NCI-H2107 (cell line): ENCODE results near the gene TMEM258.

ENCODE experiments used
- DNase-seq: peaks from one replicate; lab custom pipeline; 2025; lab: John Stamatoyannopoulos, UW

Gene TMEM258

DNA sequence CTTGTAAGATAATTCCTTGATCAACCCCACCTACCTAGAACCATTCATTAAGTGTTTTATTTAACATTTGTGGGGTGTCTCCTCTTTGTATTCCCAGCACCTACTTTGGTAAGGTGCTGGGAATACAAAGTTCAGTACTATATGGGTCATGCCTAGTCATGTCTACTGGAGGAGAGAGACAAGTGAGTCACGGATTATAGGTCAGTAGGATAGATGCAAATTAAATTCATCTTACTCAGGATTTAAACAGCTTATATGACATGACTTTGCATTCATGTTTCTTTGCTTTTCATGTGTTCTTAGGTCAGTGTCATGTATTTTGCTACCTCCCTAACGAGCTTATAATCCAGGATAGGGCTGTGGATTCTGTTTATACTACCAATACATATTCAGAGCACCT, 27.8 kb upstream of the TMEM258 start:
- DNase-seq: no peak

DNA sequence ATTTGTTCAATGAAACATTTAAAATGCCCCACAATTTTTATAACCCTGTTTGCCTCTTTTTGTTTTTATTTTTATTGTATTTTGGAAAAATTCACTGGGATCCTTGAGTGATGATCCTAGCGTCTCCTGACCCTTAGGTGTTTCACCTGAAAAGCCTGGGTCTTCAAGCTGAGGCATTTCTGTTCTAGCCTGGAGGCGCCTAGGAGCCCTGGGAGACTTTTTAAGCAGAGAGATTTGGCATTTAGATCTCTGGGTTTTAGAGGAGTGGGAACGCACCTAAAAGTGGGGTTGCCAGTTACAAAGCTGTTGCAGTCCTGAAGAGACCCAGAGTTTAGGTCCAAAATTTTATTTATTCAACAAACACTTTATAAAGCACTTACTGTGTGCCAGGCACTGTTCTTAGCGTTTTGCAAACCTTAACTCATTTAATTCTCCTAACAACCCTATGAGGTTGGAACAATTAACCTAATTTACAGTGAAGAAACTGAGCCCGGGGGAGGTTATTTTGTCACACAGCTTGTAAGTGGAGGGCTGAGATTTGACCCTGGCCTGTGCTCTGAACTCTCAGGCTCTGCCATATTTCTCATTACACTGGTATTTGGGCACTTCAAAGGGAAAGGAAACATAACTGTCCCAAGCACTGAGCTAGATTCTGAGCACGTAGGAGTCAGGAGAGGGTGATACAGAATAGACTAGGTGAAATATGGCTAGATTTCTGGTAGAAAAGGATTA, 25.2 kb upstream of the TMEM258 start:
- DNase-seq: no peak

DNA sequence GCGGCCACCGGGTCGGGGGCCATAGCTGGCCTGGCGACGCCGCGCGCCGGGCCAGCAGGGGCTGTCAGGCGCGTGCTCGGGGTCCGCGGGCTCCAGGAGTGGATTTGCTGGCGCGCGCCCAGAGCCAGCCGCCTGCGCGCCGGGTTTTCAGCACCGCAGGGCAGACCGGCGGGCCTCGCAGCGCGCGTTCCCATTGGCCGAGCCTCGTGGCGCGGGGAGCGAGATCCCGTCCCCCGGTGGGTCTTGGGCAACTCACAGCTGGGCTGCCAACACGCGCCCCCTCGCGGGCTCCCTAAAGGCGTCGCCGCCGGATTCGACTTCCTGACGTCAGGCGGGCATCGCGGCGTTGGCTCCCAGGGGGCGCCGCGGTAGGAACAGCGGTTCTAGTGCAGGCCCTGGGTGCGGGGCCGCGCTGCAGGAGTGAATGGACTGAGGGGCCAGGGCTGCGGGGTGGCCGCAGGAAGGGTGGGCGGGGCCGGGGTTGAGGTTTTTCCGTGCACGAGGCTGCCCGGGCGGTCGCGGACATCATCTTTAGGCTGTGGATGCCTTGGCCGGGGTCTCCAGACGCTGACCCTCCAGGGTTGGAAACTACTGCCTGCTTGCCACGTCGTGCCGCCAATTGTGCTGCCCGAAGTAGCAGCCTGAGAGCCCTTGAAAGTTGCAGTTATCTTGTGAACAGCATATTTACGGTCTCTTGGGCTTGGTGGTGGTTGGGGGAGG, 24.5 kb upstream of the TMEM258 start, which contains the start of gene FADS1:
FADS1 (minus strand) TSS at position 268 of the 720 bp plus-strand sequence; CDS start at position 194, 74 bp downstream.
- DNase-seq: peak; percentile 96

DNA sequence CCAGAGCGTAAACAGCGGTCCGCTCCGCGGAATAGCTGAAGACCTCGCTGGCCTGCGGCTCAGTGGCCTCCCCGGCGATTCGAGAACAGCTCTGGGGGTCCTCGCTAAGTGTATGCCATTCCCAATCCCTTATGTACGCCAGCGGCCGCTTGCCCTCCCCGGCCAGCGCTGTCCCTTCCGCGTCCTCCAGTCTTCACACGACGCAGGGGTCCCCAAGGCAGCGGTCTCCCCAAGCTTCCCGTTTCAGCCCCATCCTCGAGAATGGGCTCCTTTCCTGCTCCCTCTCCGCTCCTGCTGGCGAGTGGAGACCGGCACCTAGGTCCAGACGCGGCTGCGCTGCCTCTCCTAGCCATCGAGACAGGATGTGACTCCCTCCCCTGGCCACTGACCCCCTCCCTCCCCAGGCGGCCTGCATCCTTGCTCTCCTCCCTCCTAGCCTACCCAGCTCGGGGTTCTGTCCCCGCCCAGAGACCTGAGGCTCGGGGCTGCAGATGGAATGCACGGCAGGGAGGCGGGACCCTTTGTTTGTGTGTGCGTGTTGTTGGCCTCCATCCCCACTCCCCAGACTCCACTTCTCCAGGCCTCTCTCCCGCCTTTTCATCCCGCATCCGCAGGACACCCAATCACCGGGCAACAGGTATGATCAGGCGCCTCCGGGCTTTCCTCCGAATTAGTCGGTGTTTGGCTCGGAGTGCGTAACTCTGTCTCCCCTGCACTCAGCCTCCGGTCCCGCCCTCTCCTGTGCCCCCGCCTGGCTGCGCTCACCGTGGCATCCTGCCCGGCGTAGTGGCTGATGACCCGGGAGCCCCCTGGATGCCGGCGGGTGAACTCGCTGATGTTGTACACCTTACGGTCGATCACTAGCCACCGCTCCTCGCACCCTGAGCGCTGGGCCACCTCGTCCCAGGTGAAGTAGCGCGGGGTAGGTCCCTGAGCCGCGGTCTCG, 23.7 kb upstream of the TMEM258 start:
- no peak for DNase-seq

DNA sequence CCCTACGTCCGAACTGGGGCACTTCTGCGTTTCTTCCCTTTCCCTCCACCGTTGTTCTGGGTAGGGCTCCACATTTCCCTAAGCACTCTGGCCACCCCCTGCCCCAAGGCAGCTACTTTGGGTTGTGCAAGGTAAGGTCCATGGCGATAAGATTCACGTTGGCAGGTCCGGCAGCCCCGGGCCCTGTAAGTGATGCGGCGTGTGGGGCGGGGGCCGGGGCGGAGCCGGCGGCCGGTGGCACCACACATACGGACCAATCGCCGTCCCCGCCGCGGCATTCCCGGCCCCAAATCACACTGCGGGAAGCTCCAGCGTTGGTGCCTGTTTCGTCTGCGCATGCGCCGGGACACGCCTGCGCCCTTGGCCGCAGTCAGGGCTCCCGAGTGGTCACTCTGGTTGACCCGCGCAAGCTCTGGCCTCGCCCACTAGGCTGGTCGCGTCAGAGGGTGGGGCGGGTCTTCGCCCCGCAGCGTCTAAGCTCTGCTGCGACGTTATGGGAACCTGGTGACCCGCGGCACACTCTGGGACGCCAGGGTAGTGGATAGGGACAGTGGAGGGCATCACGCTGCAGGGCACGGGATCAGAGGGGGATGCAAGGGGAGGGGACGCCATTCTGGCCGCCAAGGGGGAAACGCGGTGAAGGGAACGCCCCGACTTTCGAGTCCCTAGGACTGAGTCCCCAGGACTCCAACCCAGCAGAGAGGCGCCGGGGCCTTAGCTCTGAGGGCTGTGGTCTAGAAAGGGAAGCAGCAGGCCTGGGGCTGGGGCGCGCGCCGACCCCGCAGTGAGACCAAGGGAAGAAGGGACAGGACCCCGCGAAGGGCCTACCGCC, 22.8 kb upstream of the TMEM258 start:
- peak; percentile 68 for DNase-seq

DNA sequence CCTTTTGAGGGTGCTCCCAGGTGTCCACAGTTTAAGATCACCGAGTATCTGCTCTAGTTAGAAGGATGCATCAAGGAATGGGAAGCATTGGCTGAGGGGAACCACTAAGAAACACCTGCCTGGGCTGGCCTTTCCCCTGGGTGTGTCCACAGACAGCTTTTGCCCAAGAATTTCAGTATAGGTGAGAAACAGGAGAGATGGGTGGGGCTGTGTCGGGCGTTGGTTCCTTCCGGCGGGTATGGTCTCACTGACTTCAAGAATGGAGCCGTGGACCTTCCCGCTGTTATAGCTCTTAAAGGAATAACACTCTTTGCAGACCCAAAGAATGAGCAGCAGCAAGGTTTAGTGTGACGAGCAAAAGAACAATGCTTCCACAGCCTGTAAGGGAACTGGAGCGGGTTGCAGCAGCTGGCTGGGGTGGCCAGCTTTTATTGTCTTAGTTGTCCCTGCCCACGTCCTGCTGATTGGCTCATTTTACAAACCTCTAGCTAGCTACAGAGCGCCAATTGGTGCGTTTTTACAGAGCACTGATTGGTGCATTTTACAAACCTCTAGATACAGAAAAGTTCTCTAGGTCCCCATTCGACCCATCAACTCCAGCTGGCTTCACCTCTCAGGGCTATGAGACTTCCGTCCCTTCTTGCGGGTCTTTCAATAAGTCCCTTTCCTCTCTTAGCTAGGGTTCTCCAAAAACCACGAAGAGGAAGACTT, 22.0 kb upstream of the TMEM258 start:
- DNase-seq: no peak

DNA sequence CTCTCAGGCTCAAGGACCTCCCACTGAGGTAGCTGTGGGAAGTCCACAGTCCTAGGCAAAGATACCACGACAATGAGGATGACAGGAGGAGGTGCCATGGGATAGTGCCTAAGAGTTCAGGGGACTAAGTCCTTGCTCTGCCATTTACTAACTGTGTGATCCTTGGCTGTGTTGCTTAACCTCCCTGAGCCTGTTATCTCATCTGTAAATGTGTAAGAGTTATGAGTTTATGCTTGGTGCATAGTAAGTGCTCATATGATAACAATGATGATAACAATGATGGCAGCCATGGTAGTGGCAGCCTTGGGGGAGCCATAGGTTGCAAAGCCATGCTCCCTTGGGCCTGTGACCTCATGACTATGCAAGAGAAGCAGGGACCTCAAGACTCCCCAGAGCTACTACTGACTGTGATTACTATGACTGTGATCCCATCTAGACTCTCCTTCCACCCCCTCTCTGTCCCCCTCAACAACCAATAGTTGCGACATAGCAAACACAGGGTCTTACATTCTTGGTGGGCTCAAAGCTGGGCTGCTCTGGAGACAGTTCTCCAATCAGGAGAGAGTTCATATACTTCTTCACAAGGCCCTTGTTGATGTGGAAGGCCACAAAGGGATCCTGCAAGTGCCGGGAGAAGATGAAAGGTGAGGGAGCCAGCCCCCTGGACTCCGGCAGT, 20.5 kb upstream of the TMEM258 start:
- no peak for DNase-seq

DNA sequence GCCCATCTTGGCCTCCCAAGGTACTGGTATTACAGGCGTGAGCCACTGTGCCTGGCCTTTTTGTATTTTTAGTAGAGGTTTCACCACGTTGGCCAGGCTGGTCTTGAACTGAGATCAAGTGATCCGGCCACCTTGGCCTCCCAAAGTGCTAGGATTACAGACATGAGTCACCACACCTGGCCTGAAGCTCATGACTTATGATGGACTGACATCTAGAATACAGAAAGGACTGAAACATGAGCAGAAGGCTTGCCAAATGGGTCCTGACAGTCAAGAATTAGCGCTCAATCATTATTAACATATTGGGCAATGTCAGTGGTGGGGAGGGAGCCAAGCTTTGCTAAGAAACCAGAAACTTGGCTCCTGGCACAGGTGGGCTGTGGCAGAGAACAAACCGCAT, 19.4 kb upstream of the TMEM258 start:
- no peak for DNase-seq

DNA sequence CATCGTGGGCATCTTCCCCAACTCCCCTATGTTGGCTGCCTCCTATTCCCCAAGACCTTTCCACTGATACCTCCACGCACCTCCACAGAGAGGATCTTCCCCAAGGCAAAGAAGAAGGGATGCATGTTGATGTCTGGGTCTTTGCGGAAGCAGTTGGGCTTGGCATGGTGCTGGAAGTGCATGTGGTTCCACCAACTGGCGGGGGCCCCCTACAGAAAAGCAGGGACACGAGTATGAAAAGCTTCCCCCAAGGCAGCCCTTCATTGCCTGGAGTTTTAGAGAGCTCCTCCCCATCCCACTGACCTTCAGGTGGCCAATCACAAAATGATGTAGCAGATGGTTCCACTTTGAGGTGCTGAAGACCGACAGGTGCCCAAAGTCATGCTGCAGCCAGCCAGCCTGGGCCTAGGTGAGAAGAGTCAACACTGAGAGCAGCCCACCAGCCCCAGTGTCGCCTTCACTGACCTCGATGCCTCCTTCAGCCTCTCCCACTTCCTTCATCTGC, 18.3 kb upstream of the TMEM258 start:
- no peak for DNase-seq

DNA sequence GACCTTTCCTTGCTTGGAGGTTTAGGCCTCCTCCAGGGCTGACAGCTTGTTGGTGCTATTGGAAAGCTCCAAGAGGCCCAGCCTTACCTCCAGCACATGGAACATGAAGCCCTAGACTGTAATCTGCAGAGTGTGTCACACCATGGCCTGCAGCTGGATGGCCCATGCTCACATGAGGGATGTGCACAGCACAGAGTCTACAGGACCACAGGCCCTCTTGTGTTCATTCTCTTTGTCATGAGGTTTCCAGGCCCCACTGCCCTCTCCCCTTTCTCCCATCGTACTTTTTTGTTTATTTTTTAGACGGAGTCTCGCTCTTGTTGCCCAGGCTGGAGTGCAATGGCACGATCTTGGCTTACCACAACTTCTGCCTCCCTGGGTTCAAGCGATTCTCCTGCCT, 14.4 kb upstream of the TMEM258 start:
- no peak for DNase-seq

DNA sequence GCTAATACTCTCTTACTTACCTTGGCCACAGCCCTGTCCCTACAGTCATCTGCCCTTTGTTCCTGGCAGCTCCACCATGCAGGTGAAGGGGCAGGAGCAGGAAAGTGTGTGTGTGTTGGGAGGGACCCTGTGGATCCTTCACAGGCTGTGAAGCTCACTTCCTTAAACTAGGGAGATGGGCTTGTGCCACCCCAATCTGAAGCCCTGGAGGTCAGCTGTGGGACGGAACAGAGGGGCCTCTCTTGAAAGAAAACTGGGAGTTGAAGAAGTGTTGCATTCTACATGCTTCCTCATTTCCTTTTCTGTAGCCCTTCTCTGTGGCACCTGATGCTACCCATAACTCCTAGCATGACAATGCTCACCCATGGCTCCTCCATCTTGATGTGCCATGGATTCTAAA, 12.7 kb upstream of the TMEM258 start:
- no peak for DNase-seq

DNA sequence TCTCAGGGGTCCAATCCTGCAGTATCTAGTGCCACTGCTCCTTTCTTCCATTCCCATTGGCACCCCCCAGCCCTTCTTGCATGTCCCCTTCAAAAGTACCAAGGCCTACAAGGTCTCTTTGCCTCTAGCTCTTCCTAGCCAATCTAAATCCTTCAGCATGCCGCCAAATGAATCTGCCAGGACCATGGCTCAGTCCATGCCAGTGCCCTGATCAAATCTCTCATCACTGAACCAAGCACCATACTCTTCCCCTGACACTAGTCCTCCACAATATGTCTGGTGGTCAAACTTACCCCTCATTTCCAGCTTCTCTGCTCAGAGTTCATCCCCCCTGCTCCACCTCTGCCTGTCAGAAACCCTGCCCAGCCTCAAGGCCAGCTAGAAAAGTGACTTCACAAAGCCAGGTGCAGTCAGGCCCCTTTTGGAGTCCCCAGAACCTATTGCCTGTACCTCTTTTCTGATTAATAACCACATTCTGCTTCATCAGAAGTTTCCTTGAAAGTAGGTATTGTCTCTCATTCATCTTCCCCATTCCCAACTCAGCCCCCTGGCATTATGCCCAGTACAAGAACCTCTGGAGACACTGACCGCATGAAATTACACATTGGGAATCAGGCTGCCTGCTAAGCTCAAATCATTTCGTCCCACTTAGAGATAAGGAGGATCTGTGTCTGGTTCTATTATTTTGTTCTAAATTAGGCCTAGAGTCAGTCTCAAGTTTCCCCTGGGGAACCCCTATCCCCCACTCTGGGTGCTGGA, 11.7 kb upstream of the TMEM258 start:
- DNase-seq: no peak

DNA sequence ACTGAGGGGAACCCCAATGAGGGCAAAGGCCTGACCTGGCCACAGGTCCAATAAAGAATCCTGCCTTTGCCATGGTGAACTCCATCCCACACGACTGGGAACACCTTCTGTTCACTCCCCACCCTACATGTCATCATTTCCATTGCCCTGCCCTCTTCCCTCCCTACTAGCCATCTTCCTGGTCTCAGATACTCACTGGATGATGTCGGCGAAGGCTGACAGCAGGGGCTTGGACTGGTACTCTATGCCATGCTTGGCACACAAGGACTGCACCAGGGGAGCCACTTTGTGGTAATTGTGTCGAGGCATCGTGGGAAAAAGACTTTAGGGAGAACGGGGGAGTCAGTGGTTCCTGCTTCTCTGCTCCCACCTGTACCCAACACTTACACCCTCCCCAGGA, 10.2 kb upstream of the TMEM258 start:
- DNase-seq: no peak

DNA sequence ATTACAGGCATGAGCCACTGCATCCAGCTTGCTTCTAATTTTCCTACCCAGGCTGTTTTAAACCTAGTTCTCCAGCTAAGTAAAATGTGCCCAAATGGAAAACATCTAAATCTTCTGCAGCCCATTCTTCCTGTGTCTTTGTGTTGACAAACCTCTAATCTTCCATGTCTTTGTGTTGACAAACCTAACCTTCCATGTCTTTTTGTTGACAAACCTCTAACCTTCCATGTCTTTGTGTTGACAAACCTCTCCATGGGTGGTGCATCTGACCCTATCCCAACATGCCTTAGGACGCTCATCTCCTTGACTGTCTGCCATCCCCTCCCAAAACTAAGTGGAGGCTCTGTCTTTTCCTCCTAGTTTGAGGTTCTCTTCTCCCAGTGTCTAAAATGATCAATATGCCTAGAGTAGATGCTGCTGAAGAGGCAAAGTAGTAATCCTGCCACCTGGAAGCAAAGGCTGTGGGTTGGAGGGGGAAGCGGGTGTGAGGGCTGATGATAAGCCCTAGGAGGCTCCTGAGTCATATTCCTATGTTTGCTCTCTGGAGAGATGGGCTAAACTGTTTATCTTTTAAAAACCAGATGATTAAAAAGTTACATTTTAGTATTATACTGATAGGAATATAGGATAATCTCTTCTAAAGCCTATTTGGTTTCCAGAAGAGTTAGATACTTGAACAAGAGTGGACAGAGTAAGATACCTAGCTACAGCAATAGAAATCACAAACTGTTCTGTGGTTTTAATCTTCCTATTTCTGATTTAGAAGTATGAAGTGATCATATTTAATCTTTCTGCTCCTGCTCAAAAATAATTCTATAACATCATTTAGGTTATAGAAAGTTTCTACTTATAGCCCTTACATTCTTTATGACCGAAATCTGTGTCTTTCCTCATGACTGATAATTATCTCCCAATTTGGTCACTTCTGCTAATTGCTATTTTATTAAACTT, 8.2 kb upstream of the TMEM258 start:
- DNase-seq: no peak

DNA sequence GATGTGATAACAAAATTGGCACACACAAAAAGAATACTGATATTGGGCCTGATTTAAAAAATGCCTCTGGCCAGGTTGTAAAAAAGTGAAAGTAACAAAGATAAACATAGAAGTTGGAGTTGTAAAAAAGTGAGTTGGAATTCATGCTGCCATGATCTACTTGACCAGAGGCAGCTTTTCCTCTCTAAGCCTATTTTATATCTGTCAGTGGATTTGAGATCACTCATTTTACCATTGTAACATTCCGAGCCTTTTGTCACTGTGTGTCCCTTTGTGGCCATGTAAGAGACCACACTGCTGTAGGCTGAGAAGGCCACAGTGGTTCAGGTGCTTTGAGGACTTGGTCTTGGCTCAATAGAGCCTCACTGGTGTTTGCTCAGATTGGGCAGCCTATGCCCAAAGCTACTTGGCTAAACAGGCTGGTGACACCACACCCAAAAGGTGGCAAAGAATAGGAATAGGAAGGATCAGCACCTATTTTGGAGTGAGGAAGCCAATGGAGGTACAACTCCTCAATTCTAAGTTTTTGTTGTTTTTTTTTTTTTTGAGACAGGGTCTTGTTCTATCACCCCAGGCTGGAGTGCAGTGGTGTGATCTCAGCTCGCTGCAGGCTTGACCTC, 7.4 kb upstream of the TMEM258 start:
- DNase-seq: no peak

DNA sequence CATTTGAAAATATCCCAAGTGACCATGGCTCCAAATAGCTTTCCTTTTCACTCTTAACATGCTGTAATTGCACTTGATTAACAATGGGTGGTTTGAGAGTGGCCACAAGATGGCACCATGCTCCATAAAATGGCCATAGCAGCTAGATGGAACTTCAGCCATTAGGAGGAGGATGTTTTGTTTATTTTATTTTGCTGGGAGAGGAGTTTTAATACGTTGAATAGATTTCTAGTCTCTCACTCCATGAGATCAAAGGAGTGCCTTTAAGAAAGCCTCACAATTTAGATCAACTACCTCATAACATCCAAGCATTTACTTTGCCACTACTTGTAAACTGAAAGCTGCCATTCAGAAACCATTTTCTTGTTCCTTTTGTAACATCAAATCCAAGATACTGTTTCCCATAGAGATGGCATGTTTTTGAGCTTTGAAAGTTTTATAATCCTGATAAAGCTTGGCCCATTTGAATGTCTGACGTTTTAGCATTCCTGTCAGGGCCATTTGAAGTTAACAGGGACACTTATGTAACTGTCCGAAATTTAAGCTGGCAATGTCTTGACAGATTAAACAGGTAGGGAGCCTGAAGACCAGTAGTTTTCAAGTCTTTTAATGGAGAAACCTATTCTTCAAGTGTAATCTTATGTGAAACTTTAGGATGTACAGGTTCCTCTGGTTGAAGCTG, 5.0 kb upstream of the TMEM258 start:
- DNase-seq: peak; percentile 38

DNA sequence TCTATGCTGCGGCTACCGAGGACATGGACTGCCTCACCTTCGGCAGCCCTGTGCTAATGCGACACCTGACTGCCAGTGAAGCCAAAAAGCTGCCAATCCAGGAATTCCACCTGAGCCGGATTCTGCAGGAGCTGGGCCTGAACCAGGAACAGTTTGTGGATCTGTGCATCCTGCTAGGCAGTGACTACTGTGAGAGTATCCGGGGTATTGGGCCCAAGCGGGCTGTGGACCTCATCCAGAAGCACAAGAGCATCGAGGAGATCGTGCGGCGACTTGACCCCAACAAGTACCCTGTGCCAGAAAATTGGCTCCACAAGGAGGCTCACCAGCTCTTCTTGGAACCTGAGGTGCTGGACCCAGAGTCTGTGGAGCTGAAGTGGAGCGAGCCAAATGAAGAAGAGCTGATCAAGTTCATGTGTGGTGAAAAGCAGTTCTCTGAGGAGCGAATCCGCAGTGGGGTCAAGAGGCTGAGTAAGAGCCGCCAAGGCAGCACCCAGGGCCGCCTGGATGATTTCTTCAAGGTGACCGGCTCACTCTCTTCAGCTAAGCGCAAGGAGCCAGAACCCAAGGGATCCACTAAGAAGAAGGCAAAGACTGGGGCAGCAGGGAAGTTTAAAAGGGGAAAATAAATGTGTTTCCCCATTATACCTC, 3.6 kb upstream of the TMEM258 start:
- no peak for DNase-seq
